ENCODE data around the gene PRCC.

The PRCC gene

GRCh38 chr1:156765666-156766065 lies 1.7 kb upstream of the PRCC start:
- no peak for DNase-seq

- DNase-seq = no peak
These were observed 836 bp upstream of the PRCC start for GRCh38 chr1:156766298-156767100.

DNA sequence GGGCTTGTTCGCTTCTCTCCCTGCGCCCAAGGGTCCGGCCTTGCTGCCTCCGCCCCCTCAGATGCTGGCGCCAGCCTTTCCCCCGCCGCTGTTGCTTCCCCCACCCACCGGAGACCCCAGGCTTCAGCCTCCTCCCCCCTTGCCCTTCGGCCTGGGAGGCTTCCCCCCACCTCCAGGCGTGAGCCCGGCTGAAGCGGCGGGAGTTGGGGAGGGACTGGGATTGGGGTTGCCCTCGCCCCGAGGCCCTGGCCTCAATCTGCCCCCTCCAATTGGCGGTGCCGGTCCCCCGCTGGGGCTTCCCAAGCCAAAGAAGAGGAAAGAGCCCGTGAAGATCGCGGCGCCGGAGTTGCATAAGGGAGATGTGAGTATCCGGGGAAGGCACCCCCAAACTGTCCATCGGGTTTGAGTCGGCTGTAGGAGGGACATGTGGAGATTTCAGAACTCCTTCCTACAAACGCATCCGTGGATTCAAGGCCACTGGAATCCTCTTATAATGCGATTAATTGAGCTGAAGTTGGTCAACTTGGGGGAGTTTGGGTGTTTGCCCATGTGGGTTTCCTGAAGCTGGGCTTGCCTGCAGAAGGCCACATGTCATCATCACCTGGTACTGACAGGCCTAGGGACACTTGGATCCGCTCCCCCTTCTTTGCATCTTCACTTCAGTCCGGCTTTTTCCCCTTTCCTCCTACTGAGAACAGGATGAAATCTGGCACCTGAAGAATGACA lies 707 bp downstream of the PRCC start:
- DNase-seq = no peak

- DNase-seq = no peak
These were observed 1.4 kb downstream of the PRCC start for GRCh38 chr1:156768610-156769295.

DNA sequence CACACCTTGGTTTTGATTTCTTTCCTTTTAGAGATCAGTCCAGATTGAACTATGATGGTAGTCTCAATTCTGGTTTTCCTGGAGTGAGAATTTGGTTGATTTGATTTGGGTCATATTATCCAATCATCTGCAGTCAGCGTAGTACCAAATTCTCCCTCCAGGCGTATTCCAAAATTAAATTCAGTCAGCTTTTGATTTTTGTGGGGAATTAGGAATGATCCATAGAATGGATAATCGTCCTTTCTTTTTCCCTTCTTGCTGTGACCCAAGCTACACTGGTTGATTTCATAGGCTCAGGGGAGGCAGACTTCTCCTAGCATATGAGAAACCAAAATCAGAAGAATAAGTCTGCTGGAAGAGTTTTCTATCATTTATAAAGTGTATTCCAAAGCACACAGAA lies 4.9 kb downstream of the PRCC start:
- DNase-seq = no peak

DNA sequence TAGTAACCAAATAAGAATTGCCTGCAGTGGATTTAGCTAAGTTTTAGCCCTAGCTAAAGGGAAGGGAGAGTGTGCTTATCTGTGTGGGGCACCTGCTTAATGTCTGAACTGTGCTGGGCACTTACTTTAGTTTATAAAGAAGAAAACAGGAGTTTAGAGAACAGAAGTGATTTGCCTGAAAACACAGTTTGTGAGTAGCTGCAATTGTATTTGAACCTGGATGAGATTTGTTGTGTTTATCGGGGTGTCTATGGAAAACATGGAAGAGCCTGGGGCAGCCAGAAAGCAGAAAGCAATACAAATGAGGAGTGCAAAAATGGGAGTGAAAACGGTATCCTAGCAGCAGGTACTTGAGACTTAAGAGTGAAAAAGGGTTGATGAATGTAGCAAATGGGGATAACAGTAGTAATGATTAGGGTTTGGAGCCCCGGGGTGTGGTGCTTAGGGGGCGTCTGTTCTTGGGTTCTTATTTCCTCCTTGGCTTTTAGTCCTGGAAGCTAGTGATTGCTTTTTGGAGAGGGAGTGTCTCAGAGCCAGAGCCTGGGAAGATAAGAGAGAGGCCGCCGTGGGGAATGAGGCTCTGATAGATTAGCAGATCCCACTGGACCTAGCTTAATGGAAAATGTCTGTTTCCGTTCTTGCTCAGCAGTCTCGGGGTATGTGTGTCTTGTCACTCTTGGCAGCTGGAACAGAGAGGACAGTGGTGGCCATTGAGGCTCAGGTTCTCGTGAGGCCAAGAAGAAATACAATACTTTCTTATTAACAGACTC lies 5.6 kb downstream of the PRCC start:
- no peak for DNase-seq

- DNase-seq = no peak
These were observed 6.3 kb downstream of the PRCC start for GRCh38 chr1:156773607-156774006.

- no peak for DNase-seq
These were observed 8.5 kb downstream of the PRCC start for GRCh38 chr1:156775799-156776198.

DNA sequence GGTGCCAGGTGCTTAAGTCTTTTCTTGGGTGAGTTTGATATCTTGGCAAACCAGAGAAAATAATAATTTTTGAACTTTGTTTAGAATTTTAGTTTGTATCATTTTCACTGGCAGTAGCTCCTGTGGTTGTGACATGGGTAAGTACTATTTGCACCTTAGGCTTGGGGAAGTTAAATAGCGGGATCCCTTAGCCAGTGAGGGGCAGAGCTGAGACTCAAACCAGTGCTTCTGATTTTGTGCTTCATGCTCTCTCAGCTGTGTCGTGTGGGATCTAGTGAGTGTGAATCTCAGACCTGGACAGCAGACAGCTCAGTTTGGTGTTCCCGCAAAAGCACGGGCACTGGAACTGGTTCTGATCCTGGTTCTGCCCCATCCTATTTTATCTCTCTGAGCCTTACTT lies 9.6 kb downstream of the PRCC start:
- DNase-seq = no peak

- no peak for DNase-seq
These were observed 10.2 kb downstream of the PRCC start for GRCh38 chr1:156777573-156777972.

DNA sequence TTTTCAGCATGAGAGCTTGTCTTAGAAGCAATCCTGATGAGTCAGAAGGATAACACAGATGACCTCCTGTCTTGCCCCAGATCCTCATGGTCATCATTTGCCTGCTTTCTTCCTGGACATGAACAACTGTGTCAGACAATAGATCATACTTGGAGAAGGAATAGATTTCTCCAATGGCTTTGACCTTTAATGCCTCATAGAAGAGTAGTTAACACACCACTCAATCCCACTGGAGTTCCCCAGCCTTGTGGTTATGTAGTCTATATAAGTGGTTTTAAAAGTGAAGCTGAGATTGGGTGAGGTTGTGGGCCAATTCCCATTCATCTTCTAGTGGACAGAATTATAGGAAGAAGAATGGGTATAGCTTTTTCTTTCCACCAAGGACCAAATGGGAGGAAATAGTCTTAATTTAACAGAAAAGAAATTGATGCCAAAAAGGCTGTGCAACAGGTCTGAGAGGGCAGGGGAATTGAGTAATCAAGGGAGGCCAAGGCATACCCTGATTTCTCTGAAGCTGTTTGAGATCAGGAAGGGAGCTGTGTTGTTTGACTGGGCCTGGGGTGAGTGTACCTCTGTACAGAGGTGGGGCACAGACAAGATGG lies 14.4 kb downstream of the PRCC start:
- DNase-seq = no peak

- DNase-seq = no peak
These were observed 18.1 kb downstream of the PRCC start for GRCh38 chr1:156785458-156785857.

DNA sequence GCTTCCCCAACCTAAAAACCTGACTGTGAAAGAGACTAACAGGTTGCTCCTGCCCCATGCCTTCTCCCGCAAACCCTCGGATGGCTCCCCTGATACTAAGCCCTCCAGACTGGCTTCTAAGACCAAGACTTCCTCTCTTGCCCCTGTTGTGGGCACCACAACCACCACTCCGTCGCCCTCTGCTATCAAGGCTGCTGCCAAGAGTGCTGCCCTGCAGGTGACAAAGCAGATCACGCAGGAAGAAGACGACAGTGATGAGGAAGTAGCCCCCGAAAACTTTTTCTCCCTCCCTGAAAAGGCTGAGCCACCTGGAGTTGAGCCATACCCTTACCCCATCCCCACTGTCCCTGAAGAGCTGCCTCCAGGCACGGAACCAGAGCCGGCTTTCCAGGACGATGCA lies 19.3 kb downstream of the PRCC start:
- DNase-seq = no peak

DNA sequence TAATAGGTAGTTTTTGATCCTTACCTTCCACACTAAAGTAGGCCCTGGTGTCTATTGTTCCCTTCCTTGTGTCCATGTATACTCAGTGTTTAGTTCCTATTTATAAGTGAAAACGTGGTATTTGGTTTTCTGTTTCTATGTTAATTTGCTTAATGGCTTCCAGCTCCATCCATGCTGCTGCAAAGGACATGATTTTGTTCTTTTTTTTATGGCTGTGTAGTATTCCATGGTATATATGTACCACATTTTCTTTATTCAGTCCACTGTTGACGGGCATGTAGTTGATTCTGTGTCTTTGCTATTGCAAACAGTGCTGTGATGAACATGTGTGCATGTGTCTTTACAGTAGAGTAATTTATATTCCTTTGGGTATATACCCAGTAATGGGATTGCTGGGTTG lies 20.8 kb downstream of the PRCC start:
- no peak for DNase-seq

DNA sequence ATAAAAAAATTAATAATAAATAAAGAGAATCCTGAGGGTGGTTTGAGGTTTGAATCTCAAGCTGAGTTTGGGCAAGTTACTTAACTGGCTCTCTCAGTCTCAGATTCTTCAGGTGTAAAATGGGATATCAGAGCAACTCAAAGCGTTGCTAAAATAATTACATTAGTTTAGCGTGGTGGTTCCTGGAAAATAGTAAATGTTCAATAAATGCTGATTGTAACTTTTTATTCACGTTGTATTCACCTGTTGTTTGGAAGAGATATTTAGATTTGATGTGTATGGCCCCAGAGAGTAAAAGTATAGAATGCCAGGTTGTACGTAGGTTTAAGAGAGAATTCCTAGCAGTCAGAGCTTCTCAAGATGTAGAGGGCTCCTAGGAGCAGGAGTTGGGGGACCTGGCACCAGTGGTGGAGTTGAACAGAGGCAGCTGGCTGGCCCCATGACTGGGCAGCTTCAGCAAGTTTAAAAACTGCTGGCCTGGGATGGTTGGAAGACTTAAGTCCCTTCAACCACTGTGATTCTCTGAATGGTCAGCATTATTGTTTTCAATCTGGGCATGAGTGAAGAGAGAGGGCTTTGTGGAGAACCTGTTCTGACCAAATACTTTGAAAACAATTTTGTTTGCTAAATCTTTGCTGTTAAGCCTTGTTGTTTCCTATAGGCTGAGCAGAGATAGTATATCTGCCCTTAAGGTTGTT lies 22.4 kb downstream of the PRCC start:
- DNase-seq = no peak

- DNase-seq = no peak
These were observed 27.4 kb downstream of the PRCC start for GRCh38 chr1:156794506-156795373.

DNA sequence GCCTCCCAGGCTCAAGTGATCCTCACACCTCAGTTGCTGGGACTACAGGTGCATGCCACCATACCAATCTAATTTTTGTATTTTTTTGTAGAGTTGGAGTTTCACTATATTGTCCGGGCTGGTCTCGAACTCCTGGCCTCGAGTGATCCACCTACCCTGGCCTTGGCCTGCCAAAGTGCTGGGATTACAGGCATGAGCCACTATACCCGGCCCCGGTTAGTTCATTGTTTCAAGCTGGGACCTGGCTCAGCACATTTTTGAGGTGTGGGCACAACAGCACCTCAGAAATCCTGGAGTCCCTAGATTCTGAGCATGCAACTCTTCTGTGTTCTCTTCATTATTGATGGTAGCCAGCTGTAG lies 28.0 kb downstream of the PRCC start:
- DNase-seq = no peak

DNA sequence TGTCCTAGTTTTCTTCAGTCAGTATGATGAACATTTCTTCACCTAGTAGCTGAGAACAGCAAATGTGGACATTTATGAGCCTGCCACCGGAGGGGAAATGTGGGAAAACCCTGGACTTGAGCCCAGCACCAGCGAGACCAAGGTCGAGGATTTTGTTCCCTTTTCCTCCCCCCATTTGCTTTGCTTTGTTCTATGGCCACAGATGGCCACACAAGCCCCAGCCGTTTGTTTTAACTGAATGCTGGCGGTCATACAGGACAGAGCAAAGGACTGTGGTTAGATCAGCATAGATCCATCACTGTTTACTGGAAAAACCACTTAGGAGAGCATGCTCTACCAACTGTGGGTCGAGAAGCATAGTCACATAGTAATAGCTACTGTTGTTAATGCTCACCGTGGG lies 28.5 kb downstream of the PRCC start:
- no peak for DNase-seq

DNA sequence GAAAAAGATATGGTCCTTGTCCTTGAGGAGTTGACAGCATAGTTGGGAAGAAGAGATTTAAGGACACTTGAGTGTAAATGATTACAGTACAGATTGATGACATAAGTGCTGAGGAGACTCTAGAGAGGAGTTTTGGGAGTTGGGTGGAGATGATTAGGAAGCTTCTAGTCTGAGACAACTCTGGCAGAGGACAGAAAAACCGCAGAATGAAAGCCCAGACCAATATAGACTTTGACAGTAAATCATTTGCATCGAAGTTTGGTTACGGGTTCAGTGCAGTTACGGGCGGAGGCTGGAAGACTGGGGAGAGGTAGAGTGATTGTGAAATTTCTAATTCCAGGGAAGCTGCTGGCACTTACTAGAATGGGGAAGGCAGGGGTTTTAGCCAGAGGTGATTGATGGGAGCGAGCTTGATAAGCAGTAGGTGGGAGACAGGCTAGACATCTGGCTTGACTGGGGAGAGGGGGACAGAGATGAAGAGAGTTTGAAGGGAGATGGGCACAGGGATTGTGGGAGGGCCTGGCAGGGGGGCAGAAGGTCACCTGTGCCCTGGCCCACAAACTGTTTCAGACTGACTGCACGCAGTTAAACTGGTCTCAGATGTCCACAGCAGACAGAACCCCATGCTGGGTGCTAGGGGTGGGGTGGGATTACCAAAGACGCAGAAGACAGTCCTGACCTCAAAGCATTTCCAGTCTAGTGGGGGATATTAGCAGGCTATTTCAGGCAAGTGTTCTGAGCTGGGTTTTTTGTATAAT lies 29.2 kb downstream of the PRCC start:
- no peak for DNase-seq

DNA sequence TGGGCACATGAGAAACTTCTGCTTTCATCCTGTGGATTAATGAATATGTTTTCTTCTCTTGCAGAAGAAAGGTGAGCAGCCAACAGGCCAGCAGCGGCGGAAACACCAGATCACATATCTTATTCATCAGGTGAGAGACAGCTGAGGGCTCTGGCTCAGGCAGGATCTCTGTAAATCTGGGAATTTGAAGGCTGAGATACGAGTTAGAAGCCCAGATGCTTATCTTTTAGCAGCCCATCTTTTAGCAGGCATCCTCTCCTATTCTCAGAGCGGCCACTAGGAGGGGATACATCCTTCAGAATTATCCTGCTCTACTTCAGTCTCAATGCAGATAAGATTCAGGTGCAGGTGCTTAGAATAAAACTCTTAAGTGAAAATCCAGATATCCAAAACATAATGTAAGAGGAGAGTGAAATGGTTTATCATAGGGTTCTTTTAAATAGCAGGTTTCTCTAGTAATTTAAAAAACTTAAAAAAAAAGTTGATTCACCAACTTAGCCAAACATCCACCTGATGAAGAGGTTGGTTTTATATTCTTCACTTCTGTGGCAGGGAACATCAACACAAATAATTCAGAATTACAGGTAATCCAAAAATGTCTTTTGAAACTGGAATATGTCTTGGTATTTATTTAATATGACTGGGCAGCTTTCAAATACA lies 30.0 kb downstream of the PRCC start:
- no peak for DNase-seq
